MM.1S (cell line): ENCODE results near the gene LZIC.

ENCODE experiments used
- CTCF ChIP-seq: fragments of 300-600 bp; sonication (generic); IDR thresholded peaks from 2 replicates; pipeline ENCODE4 v1.5.1; 2016; ENCODE audit warnings: antibody characterized with exemption, low read length, mixed read lengths
- EZH2 ChIP-seq: fragments of 300-600 bp; sonication (generic); optimal IDR thresholded peaks from 2 replicates; pipeline ENCODE3; 2017; ENCODE audit warnings: low read depth, mild to moderate bottlenecking, antibody characterized with exemption, low read length, mixed read lengths
- EZH2phosphoT487 ChIP-seq: fragments of 300-600 bp; sonication (generic); IDR thresholded peaks from 2 replicates; pipeline ENCODE4 v1.6.1; 2018; ENCODE audit warnings: antibody characterized with exemption, low read length

GRCh38 chr1:9884805-9885204, 58.4 kb downstream of the LZIC start:
- TF ChIP-seq CTCF = no peak
- TF ChIP-seq EZH2 = no peak
- no peak for TF ChIP-seq EZH2phosphoT487
